Colonic mucosa (tissue), 4 donors: ENCODE results near the gene EFCAB11. TPM values are rescaled to one million over a fixed set of nuclear protein-coding genes. Genes with fewer than 3 reads are reported as not detected.

Experiments
- DNase-seq: peaks from one replicate; pipeline ENCODE4 v3.0.0-alpha.2; 2020
- H3K27ac ChIP-seq: fragments of 200-600 bp; one replicate; pipeline ENCODE4 v1.8.0; 2021
- H3K27me3 ChIP-seq: fragments of 200-600 bp; one replicate; pipeline ENCODE4 v1.8.0; 2021
- H3K36me3 ChIP-seq: fragments of 200-600 bp; one replicate; pipeline ENCODE4 v1.8.0; 2021
- H3K4me1 ChIP-seq: fragments of 200-600 bp; one replicate; pipeline ENCODE4 v1.8.0; 2021; ENCODE audit warnings: mild to moderate bottlenecking
- H3K4me3 ChIP-seq: fragments of 200-600 bp; one replicate; pipeline ENCODE4 v1.8.0; 2021
- H3K9ac ChIP-seq, 2 donors: one replicate each; pipeline ENCODE4 v1.7.0; 2013; ENCODE audit warnings: control low read depth in 2 of 2, low read depth in 2 of 2, low read length in 2 of 2
- H3K9me3 ChIP-seq: fragments of 200-600 bp; one replicate; pipeline ENCODE4 v1.8.0; 2021
- intact Hi-C: fragments of 100-400 bp; cut with DNase I; formaldehyde crosslinking; loops from one replicate; pipeline ENCODE4 v1.14.1; 2022
- total RNA-seq, 2 donors: library from RNA; stranded (reverse); fragmentation: NEBNext Ultra II Directional in 1 of 2; extraction: Animal tissue kit (Norgen Biotek cat#: 25700) in 1 of 2; gene quantifications; one replicate each; pipeline ENCODE4 v1.2.1, GENCODE V29; 2021
- TF ChIP-seq, protein P1 (sequence below): fragments of 200-600 bp; IDR thresholded peaks from one replicate; pipeline ENCODE4 v1.8.0; 2022; ENCODE audit warnings: antibody characterized with exemption, mild to moderate bottlenecking
- donor health status: healthy.
- donor health status: DM: no; HTN: no; CAD: no.
- donor health status: DM: no; HTN: no; CAD: no.

EFCAB11 gene
- total RNA-seq, 2 donors from 2014 or later = 12.1 to 14.1 TPM

DNA sequence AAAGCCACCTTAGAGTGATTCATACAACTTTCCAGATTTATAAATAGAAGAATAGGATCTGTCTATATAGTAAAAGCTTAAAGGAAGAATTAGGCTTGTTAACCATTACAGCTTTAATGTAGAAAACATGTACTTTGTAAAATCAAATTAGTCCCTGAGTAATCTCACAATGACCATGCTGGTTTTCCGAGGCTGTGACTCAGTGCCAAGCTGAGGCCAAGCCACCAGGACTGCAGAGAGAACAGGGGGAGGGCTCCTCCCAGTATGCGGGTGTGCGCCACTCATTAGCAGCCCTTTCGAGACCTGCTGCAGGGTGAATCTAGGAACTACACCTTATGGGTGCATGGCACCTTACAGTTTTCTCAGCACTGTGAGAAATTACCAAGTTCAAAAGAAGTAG lies 167.0 kb downstream of the EFCAB11 start:
- no peaks in the 10 kb centered on the region for H3K4me1 ChIP-seq
- TF ChIP-seq, protein P1, sequence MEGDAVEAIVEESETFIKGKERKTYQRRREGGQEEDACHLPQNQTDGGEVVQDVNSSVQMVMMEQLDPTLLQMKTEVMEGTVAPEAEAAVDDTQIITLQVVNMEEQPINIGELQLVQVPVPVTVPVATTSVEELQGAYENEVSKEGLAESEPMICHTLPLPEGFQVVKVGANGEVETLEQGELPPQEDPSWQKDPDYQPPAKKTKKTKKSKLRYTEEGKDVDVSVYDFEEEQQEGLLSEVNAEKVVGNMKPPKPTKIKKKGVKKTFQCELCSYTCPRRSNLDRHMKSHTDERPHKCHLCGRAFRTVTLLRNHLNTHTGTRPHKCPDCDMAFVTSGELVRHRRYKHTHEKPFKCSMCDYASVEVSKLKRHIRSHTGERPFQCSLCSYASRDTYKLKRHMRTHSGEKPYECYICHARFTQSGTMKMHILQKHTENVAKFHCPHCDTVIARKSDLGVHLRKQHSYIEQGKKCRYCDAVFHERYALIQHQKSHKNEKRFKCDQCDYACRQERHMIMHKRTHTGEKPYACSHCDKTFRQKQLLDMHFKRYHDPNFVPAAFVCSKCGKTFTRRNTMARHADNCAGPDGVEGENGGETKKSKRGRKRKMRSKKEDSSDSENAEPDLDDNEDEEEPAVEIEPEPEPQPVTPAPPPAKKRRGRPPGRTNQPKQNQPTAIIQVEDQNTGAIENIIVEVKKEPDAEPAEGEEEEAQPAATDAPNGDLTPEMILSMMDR = no peak
- no peak for DNase-seq
- intact Hi-C loops = no loop called here
- no peaks in the 10 kb centered on the region for H3K36me3 ChIP-seq
- H3K9me3 ChIP-seq = no peaks in the 10 kb centered on the region
- no peaks in the 10 kb centered on the region for H3K27me3 ChIP-seq
- H3K27ac ChIP-seq = no peak overlapping the region
- no peak overlapping the region for H3K4me3 ChIP-seq
- no peak overlapping the region for H3K9ac ChIP-seq

DNA sequence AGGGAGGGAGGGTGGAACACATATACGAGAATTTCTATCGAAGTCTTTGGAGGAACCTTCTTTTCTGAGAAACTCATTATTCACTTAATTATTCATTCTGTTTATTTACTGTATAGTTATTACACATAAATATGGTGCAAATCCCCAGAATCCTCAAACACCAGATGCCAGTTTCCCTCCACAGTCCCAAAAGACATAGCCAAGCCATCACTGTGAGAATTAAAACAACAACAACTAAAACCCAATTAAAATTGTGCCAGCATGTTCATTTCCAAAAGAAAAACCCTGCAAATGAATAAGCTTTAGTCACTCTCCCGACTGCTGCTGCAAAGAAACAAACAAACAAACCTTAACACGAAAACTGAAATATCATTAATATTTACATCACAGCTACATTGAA lies 173.5 kb downstream of the EFCAB11 start:
- Histone ChIP-seq H3K4me3 (no peak overlapping the region), H3K27ac (no peak overlapping the region), H3K9me3 (no peaks in the 10 kb centered on the region), H3K9ac (no peak overlapping the region), H3K4me1 (no peaks in the 10 kb centered on the region), H3K36me3 (no peaks in the 10 kb centered on the region), H3K27me3 (no peaks in the 10 kb centered on the region)
- intact Hi-C loops = no loop called here
- no peak for DNase-seq
- TF ChIP-seq, protein P1 = no peak

DNA sequence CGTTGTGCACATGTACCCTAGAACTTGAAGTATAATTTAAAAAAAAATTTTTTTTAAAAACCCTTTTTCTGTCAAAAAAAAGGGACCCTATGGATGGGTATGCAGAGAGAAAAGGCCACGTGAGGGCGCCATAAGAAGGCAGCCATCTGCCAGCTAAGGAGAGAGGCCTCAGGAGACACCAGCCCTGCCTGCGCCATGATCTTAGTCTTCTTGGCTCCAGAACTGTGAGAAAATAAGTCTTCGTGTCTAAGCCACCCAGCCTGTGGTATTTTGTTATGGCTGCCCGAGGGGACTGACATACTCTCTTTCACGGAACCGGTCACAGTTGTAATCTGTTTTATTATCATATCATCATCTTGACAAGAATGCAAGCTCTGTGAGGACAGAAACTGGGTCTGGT lies 174.8 kb downstream of the EFCAB11 start:
- Histone ChIP-seq H3K9ac (no peak overlapping the region), H3K4me3 (no peak overlapping the region), H3K9me3 (no peaks in the 10 kb centered on the region), H3K4me1 (no peaks in the 10 kb centered on the region), H3K36me3 (no peaks in the 10 kb centered on the region), H3K27me3 (no peaks in the 10 kb centered on the region), H3K27ac (no peak overlapping the region)
- intact Hi-C loops = no loop called here
- no peak for DNase-seq
- TF ChIP-seq, protein P1 = no peak

DNA sequence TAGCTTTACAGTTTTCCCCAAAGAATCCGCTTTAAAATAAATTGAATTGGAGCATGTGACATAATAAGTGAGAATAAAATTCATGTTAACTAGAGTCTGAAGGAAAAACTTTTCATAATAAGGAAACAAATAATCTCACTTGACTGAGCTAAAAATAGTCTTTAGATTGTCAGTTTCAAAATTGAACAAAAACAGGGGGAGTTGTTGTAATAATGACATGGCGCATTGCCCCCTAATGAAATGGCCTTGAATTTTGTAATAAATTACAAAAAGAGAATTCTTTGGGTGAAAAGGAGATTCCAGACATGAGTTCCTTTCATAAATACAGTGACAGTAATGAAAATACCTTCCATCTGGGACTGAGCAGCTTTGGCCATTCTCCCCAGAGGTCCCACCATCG lies 178.6 kb downstream of the EFCAB11 start:
- Histone ChIP-seq H3K27ac (no peak overlapping the region), H3K9ac (no peak overlapping the region), H3K9me3 (no peaks in the 10 kb centered on the region), H3K4me1 (no peaks in the 10 kb centered on the region), H3K27me3 (no peaks in the 10 kb centered on the region), H3K36me3 (no peaks in the 10 kb centered on the region), H3K4me3 (no peak overlapping the region)
- TF ChIP-seq, protein P1 = no peak
- intact Hi-C loops = no loop called here
- no peak for DNase-seq

DNA sequence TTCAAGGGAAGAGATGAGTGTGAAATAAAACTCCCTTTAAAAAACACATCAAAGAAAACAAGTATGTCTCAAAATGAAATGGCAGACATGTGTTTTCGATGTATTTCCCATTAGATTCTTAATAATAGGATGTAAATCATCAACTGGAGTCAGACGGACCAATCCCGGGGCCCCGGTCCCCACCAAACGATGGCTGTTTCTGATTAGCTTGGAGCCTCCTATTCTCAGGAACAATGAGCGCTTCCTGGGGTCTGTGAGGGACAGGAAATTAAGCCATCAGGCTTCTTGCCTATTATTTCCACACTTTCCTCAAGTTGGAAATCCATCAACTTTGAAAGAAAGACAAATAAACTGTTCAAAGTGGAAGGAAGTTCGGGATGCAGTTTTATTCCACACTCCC lies 179.4 kb downstream of the EFCAB11 start:
- TF ChIP-seq, protein P1 = no peak
- no peaks in the 10 kb centered on the region for H3K36me3 ChIP-seq
- no peaks in the 10 kb centered on the region for H3K9me3 ChIP-seq
- no peak overlapping the region for H3K4me3 ChIP-seq
- DNase-seq = no peak
- no peak overlapping the region for H3K9ac ChIP-seq
- intact Hi-C loops = no loop called here
- no peaks in the 10 kb centered on the region for H3K4me1 ChIP-seq
- H3K27ac ChIP-seq = no peak overlapping the region
- no peaks in the 10 kb centered on the region for H3K27me3 ChIP-seq
